NCI-H146 treated with DMSO at 0.1 percent for 48 hours (cell line): ENCODE results near the gene IGSF3.
"Not testable (repeated sequence)": the region's sequence is repeated elsewhere in the genome, so short reads cannot be mapped to it uniquely, and the experiment has no call there.

Experiments used
- DNase-seq: peaks from one replicate; lab custom pipeline; 2025; ENCODE audit not compliant: unreplicated experiment; lab: John Stamatoyannopoulos, UW

Gene IGSF3

GRCh38 chr1:116664366-116664977 lies 3.1 kb downstream of the IGSF3 start:
- peak; percentile 60 for DNase-seq

- DNase-seq, result no peak
Measured at GRCh38 chr1:116663821-116664220, 3.7 kb downstream of the IGSF3 start.

- no peak for DNase-seq
Measured at GRCh38 chr1:116661633-116662032, 5.9 kb downstream of the IGSF3 start.

GRCh38 chr1:116658645-116659044 lies 8.9 kb downstream of the IGSF3 start:
- DNase-seq, result not testable (repeated sequence)

- not testable (repeated sequence) for DNase-seq
Measured at GRCh38 chr1:116657836-116658235, 9.7 kb downstream of the IGSF3 start.

GRCh38 chr1:116654351-116654750 lies 13.2 kb downstream of the IGSF3 start:
- DNase-seq, result no peak

- DNase-seq, result not testable (repeated sequence)
Measured at GRCh38 chr1:116652598-116652997, 14.9 kb downstream of the IGSF3 start.

GRCh38 chr1:116650781-116651180 lies 16.8 kb downstream of the IGSF3 start:
- DNase-seq, result not testable (repeated sequence)

- not testable (repeated sequence) for DNase-seq
Measured at GRCh38 chr1:116649041-116649440, 18.5 kb downstream of the IGSF3 start.

GRCh38 chr1:116648325-116648724 lies 19.2 kb downstream of the IGSF3 start:
- not testable (repeated sequence) for DNase-seq

GRCh38 chr1:116647186-116647585 lies 20.3 kb downstream of the IGSF3 start:
- not testable (repeated sequence) for DNase-seq

GRCh38 chr1:116646673-116647170 lies 20.8 kb downstream of the IGSF3 start:
- DNase-seq, result not testable (repeated sequence)

GRCh38 chr1:116645802-116646672 lies 21.5 kb downstream of the IGSF3 start:
- DNase-seq, result not testable (repeated sequence)

- DNase-seq, result not testable (repeated sequence)
Measured at GRCh38 chr1:116644993-116645392, 22.5 kb downstream of the IGSF3 start.

- not testable (repeated sequence) for DNase-seq
Measured at GRCh38 chr1:116644096-116644495, 23.4 kb downstream of the IGSF3 start.

- peak; percentile 63 for DNase-seq
Measured at GRCh38 chr1:116643281-116643751, 24.2 kb downstream of the IGSF3 start.

GRCh38 chr1:116642311-116643280 lies 24.9 kb downstream of the IGSF3 start:
- DNase-seq, result peak; percentile 56

- DNase-seq, result not testable (repeated sequence)
Measured at GRCh38 chr1:116637583-116637982, 29.9 kb downstream of the IGSF3 start.

GRCh38 chr1:116636584-116636983 lies 30.9 kb downstream of the IGSF3 start:
- not testable (repeated sequence) for DNase-seq

- DNase-seq, result not testable (repeated sequence)
Measured at GRCh38 chr1:116634386-116634785, 33.1 kb downstream of the IGSF3 start.
